GM23338 (cell line): ENCODE results near the gene MAP3K6. TPM values are rescaled to one million over a fixed set of nuclear protein-coding genes. Genes with fewer than 3 reads are reported as not detected.

ENCODE experiments used
- ATAC-seq: fragments of 200-7000 bp; cut with Tn5 transposase; 3 replicates; pipeline ENCODE4 v1.9.1; 2020
- DNase-seq: peaks from one replicate; pipeline ENCODE4 v3.0.0-alpha.2; 2015; ENCODE audit warnings: low spot score
- H2AFZ ChIP-seq: fragments of 200-600 bp; sonication (generic); 2 replicates; pipeline ENCODE4 v1.8.0; 2016; ENCODE audit warnings: antibody characterized with exemption, mild to moderate bottlenecking, moderate library complexity
- H3F3A ChIP-seq: fragments of 200-600 bp; sonication (generic); replicated peaks from 2 replicates; pipeline ENCODE4 v1.8.0; 2017; ENCODE audit warnings: antibody characterized with exemption, mixed run types, low read depth
- H3K27ac ChIP-seq: fragments of 200-600 bp; sonication (generic); 2 replicates; pipeline ENCODE4 v1.6.1; 2016; ENCODE audit warnings: low read depth
- H3K27me3 ChIP-seq: fragments of 200-600 bp; sonication (generic); 2 replicates; pipeline ENCODE4 v1.8.0; 2016; ENCODE audit warnings: mild to moderate bottlenecking, mixed run types, moderate library complexity; ENCODE audit not compliant: insufficient read depth
- H3K36me3 ChIP-seq: fragments of 200-600 bp; sonication (generic); 2 replicates; pipeline ENCODE4 v1.8.0; 2016; ENCODE audit warnings: mild to moderate bottlenecking; ENCODE audit not compliant: insufficient read depth
- H3K4me1 ChIP-seq: fragments of 200-600 bp; sonication (generic); 2 replicates; pipeline ENCODE4 v1.8.0; 2016; ENCODE audit warnings: mild to moderate bottlenecking, moderate library complexity; ENCODE audit not compliant: insufficient read depth
- H3K4me2 ChIP-seq: fragments of 200-600 bp; sonication (generic); 2 replicates; pipeline ENCODE4 v1.7.1; 2017; ENCODE audit warnings: mixed run types
- H3K4me3 ChIP-seq: fragments of 200-600 bp; sonication (generic); 2 replicates; pipeline ENCODE4 v1.6.1; 2016; ENCODE audit warnings: mixed run types
- H3K79me2 ChIP-seq: fragments of 200-600 bp; sonication (generic); replicated peaks from 2 replicates; pipeline ENCODE4 v1.8.0; 2017; ENCODE audit warnings: mild to moderate bottlenecking; ENCODE audit not compliant: insufficient read depth
- H3K9me2 ChIP-seq: fragments of 200-600 bp; sonication (generic); 2 replicates; pipeline ENCODE4 v1.8.0; 2017; ENCODE audit not compliant: insufficient read depth
- H4K20me1 ChIP-seq: fragments of 200-600 bp; sonication (generic); replicated peaks from 2 replicates; pipeline ENCODE4 v1.8.0; 2017; ENCODE audit warnings: mild to moderate bottlenecking; ENCODE audit not compliant: insufficient read depth
- H3K27ac Mint-ChIP-seq: 2 replicates; pipeline ENCODE4 v1.8.0; 2020; ENCODE audit warnings: inconsistent platforms, mild to moderate bottlenecking, moderate library complexity, mixed read lengths
- H3K27me3 Mint-ChIP-seq: 3 replicates; pipeline ENCODE4 v1.8.0; 2022; ENCODE audit warnings: low read depth, mild to moderate bottlenecking, moderate library complexity, mixed read lengths, inconsistent platforms; ENCODE audit not compliant: insufficient read depth, poor library complexity
- H3K36me3 Mint-ChIP-seq: 3 replicates; pipeline ENCODE4 v1.8.0; 2021; ENCODE audit warnings: low read depth, mild to moderate bottlenecking, inconsistent platforms, moderate library complexity, mixed read lengths
- H3K4me1 Mint-ChIP-seq: 3 replicates; pipeline ENCODE4 v1.8.0; 2020; ENCODE audit warnings: mild to moderate bottlenecking, inconsistent platforms, mixed read lengths
- H3K4me3 Mint-ChIP-seq: 3 replicates; pipeline ENCODE4 v1.8.0; 2021; ENCODE audit warnings: moderate library complexity, mild to moderate bottlenecking, inconsistent platforms, mixed read lengths
- H3K9me3 Mint-ChIP-seq: 3 replicates; pipeline ENCODE4 v1.8.0; 2020; ENCODE audit warnings: moderate library complexity, mild to moderate bottlenecking, inconsistent platforms, mixed read lengths
- CREB1 ChIP-seq: fragments of 250-450 bp; sonication (Bioruptor Pico); IDR thresholded peaks from 2 replicates; pipeline ENCODE4 v1.5.0; 2020; ENCODE audit warnings: low read depth, mild to moderate bottlenecking, moderate library complexity
- EZH2 ChIP-seq: fragments of 200-600 bp; sonication (generic); IDR thresholded peaks from one replicate; pipeline ENCODE4 v1.8.0; 2017; ENCODE audit warnings: antibody characterized with exemption, mild to moderate bottlenecking, low read depth; ENCODE audit not compliant: unreplicated experiment
- EZH2phosphoT487 ChIP-seq: fragments of 200-600 bp; sonication (generic); IDR thresholded peaks from one replicate; pipeline ENCODE4 v1.8.1; 2018; ENCODE audit warnings: antibody characterized with exemption; ENCODE audit not compliant: unreplicated experiment
- JUNB ChIP-seq: IDR thresholded peaks from one replicate; pipeline ENCODE4 v1.6.1; 2016; ENCODE audit warnings: antibody characterized with exemption; ENCODE audit not compliant: unreplicated experiment
- NANOG ChIP-seq: IDR thresholded peaks from 2 replicates; pipeline ENCODE4 v1.6.1; 2016; ENCODE audit warnings: antibody characterized with exemption, borderline replicate concordance
- POLR2AphosphoS5 ChIP-seq: IDR thresholded peaks from 2 replicates; pipeline ENCODE4 v1.6.1; 2016; ENCODE audit warnings: antibody characterized with exemption, low read depth
- STAT1 ChIP-seq: IDR thresholded peaks from one replicate; pipeline ENCODE4 v1.6.1; 2016; ENCODE audit warnings: antibody characterized with exemption; ENCODE audit not compliant: unreplicated experiment
- ZNF114 ChIP-seq: fragments of 250-450 bp; sonication (Bioruptor Pico); IDR thresholded peaks from 2 replicates; pipeline ENCODE4 v1.5.0; 2020; ENCODE audit warnings: mild to moderate bottlenecking, moderate library complexity
- ZNF331 ChIP-seq: fragments of 250-450 bp; sonication (Bioruptor Pico); IDR thresholded peaks from 2 replicates; pipeline ENCODE4 v1.5.0; 2020; ENCODE audit warnings: low read depth, mild to moderate bottlenecking, moderate library complexity
- polyA plus RNA-seq: library from polyadenylated mRNA; unstranded; fragments of >200 nt; fragmentation: Nextera tagmentation; extraction: Ambion mirVana; gene quantifications from 2 replicates; pipeline ENCODE4 v1.2.1, GENCODE V29; 2016
- total RNA-seq: library from RNA; depleted of rRNA; stranded (reverse); fragments of >200 nt; shearing (Covaris generic); gene quantifications from 2 replicates; pipeline ENCODE4 v1.2.3, GENCODE V29; 2014
- TF ChIP-seq, protein P1 (sequence below): IDR thresholded peaks from one replicate; pipeline ENCODE4 v1.6.1; 2018; ENCODE audit warnings: antibody characterized with exemption; ENCODE audit not compliant: unreplicated experiment
- TF ChIP-seq, protein P2 (sequence below): fragments of 250-450 bp; sonication (Bioruptor Pico); IDR thresholded peaks from 2 replicates; pipeline ENCODE4 v1.5.0; 2020; ENCODE audit warnings: mild to moderate bottlenecking, moderate library complexity
- TF ChIP-seq, protein P3 (sequence below), 2 experiments: fragments of 200-600 bp in 1 of 2; sonication (generic) in 1 of 2; conservative IDR thresholded peaks; 2 replicates each; pipeline versions ENCODE4 v1.5.1 to v1.6.1; 2016 to 2017; ENCODE audit warnings: antibody characterized with exemption in 2 of 2, low read depth in 2 of 2, mild to moderate bottlenecking in 2 of 2, moderate library complexity in 1 of 2
- TF ChIP-seq, protein P4 (sequence below): IDR thresholded peaks from 2 replicates; pipeline ENCODE4 v1.6.1; 2016; ENCODE audit warnings: antibody characterized with exemption

The MAP3K6 gene
- total and polyA plus RNA-seq, 2 experiments from 2014 or later = 8.2 to 10.6 TPM

DNA sequence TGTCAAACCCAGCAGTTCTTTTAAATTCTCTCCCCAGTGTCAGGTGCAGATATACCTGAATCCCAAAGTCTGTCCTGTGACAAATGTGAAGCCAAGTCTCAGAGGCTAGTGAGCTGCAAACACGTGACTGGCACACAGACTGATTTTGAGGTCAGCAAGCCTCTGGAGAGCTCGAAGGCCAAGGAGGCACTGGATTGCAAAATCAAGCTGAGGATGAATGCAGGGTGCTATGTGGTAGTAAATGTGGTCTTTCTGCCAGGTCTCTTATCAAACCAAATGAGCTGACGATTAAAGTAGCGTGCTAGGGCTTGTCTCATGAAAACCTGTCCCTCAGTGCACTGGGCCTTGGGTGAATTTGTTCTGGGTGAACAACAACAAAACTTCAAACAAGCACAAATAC lies 46.2 kb upstream of the MAP3K6 start:
- Histone ChIP-seq H3F3A (0 out of 2 replicates have a peak, but pooled peaks cover 4% of the 10 kb centered on the region), H3K36me3 (peaks cover 31% of the 10 kb centered on the region), H3K79me2 (no peaks in the 10 kb centered on the region), H3K9me2 (no peaks in the 10 kb centered on the region), H3K27ac (no peak overlapping the region), H4K20me1 (no peaks in the 10 kb centered on the region), H3K4me2 (no peak overlapping the region), H3K4me1 (peaks cover 5% of the 10 kb centered on the region; the same call in 1 of the 2 replicates), H3K27me3 (no peaks in the 10 kb centered on the region), H2AFZ (no peak overlapping the region), H3K4me3 (no peak overlapping the region)
- no peak for DNase-seq
- TF ChIP-seq ZNF114 (CRISPR knock-in tag) = no peak
- TF ChIP-seq STAT1 = no peak
- TF ChIP-seq, protein P1, sequence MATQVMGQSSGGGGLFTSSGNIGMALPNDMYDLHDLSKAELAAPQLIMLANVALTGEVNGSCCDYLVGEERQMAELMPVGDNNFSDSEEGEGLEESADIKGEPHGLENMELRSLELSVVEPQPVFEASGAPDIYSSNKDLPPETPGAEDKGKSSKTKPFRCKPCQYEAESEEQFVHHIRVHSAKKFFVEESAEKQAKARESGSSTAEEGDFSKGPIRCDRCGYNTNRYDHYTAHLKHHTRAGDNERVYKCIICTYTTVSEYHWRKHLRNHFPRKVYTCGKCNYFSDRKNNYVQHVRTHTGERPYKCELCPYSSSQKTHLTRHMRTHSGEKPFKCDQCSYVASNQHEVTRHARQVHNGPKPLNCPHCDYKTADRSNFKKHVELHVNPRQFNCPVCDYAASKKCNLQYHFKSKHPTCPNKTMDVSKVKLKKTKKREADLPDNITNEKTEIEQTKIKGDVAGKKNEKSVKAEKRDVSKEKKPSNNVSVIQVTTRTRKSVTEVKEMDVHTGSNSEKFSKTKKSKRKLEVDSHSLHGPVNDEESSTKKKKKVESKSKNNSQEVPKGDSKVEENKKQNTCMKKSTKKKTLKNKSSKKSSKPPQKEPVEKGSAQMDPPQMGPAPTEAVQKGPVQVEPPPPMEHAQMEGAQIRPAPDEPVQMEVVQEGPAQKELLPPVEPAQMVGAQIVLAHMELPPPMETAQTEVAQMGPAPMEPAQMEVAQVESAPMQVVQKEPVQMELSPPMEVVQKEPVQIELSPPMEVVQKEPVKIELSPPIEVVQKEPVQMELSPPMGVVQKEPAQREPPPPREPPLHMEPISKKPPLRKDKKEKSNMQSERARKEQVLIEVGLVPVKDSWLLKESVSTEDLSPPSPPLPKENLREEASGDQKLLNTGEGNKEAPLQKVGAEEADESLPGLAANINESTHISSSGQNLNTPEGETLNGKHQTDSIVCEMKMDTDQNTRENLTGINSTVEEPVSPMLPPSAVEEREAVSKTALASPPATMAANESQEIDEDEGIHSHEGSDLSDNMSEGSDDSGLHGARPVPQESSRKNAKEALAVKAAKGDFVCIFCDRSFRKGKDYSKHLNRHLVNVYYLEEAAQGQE = no peak
- TF ChIP-seq, protein P2, sequence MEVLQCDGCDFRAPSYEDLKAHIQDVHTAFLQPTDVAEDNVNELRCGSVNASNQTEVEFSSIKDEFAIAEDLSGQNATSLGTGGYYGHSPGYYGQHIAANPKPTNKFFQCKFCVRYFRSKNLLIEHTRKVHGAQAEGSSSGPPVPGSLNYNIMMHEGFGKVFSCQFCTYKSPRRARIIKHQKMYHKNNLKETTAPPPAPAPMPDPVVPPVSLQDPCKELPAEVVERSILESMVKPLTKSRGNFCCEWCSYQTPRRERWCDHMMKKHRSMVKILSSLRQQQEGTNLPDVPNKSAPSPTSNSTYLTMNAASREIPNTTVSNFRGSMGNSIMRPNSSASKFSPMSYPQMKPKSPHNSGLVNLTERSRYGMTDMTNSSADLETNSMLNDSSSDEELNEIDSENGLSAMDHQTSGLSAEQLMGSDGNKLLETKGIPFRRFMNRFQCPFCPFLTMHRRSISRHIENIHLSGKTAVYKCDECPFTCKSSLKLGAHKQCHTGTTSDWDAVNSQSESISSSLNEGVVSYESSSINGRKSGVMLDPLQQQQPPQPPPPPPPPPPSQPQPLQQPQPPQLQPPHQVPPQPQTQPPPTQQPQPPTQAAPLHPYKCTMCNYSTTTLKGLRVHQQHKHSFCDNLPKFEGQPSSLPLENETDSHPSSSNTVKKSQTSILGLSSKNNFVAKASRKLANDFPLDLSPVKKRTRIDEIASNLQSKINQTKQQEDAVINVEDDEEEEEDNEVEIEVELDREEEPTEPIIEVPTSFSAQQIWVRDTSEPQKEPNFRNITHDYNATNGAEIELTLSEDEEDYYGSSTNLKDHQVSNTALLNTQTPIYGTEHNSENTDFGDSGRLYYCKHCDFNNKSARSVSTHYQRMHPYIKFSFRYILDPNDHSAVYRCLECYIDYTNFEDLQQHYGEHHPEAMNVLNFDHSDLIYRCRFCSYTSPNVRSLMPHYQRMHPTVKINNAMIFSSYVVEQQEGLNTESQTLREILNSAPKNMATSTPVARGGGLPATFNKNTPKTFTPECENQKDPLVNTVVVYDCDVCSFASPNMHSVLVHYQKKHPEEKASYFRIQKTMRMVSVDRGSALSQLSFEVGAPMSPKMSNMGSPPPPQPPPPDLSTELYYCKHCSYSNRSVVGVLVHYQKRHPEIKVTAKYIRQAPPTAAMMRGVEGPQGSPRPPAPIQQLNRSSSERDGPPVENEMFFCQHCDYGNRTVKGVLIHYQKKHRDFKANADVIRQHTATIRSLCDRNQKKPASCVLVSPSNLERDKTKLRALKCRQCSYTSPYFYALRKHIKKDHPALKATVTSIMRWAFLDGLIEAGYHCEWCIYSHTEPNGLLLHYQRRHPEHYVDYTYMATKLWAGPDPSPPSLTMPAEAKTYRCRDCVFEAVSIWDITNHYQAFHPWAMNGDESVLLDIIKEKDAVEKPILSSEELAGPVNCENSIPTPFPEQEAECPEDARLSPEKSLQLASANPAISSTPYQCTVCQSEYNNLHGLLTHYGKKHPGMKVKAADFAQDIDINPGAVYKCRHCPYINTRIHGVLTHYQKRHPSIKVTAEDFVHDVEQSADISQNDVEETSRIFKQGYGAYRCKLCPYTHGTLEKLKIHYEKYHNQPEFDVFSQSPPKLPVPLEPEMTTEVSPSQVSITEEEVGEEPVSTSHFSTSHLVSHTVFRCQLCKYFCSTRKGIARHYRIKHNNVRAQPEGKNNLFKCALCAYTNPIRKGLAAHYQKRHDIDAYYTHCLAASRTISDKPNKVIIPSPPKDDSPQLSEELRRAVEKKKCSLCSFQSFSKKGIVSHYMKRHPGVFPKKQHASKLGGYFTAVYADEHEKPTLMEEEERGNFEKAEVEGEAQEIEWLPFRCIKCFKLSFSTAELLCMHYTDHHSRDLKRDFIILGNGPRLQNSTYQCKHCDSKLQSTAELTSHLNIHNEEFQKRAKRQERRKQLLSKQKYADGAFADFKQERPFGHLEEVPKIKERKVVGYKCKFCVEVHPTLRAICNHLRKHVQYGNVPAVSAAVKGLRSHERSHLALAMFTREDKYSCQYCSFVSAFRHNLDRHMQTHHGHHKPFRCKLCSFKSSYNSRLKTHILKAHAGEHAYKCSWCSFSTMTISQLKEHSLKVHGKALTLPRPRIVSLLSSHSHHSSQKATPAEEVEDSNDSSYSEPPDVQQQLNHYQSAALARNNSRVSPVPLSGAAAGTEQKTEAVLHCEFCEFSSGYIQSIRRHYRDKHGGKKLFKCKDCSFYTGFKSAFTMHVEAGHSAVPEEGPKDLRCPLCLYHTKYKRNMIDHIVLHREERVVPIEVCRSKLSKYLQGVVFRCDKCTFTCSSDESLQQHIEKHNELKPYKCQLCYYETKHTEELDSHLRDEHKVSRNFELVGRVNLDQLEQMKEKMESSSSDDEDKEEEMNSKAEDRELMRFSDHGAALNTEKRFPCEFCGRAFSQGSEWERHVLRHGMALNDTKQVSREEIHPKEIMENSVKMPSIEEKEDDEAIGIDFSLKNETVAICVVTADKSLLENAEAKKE (CRISPR knock-in tag) = no peak
- no peak for TF ChIP-seq ZNF331
- no peak for TF ChIP-seq NANOG
- no peak for TF ChIP-seq JUNB
- no peak for TF ChIP-seq CREB1 (CRISPR knock-in tag)
- TF ChIP-seq, protein P3, sequence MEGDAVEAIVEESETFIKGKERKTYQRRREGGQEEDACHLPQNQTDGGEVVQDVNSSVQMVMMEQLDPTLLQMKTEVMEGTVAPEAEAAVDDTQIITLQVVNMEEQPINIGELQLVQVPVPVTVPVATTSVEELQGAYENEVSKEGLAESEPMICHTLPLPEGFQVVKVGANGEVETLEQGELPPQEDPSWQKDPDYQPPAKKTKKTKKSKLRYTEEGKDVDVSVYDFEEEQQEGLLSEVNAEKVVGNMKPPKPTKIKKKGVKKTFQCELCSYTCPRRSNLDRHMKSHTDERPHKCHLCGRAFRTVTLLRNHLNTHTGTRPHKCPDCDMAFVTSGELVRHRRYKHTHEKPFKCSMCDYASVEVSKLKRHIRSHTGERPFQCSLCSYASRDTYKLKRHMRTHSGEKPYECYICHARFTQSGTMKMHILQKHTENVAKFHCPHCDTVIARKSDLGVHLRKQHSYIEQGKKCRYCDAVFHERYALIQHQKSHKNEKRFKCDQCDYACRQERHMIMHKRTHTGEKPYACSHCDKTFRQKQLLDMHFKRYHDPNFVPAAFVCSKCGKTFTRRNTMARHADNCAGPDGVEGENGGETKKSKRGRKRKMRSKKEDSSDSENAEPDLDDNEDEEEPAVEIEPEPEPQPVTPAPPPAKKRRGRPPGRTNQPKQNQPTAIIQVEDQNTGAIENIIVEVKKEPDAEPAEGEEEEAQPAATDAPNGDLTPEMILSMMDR (conservative IDR thresholded peaks at IDR 0.05; ENCODE audit: low read depth in 2 of 2) = no peak
- no peak for TF ChIP-seq POLR2AphosphoS5
- TF ChIP-seq, protein P4, sequence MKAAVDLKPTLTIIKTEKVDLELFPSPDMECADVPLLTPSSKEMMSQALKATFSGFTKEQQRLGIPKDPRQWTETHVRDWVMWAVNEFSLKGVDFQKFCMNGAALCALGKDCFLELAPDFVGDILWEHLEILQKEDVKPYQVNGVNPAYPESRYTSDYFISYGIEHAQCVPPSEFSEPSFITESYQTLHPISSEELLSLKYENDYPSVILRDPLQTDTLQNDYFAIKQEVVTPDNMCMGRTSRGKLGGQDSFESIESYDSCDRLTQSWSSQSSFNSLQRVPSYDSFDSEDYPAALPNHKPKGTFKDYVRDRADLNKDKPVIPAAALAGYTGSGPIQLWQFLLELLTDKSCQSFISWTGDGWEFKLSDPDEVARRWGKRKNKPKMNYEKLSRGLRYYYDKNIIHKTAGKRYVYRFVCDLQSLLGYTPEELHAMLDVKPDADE = no peak
- no peak for TF ChIP-seq EZH2
- TF ChIP-seq EZH2phosphoT487 = no peak
- no peak overlapping the region for H3K4me3 Mint-ChIP-seq
- H3K27ac Mint-ChIP-seq = no peak overlapping the region
- H3K9me3 Mint-ChIP-seq = no peaks in the 10 kb centered on the region
- H3K4me1 Mint-ChIP-seq = peaks cover 15% of the 10 kb centered on the region
- no peak for ATAC-seq
- peaks cover 91% of the 10 kb centered on the region for H3K36me3 Mint-ChIP-seq
- peaks cover 3% of the 10 kb centered on the region for H3K27me3 Mint-ChIP-seq
